NCI-H748 (cell line): ENCODE measurements around the gene MYO3B.
"Not testable (repeated sequence)": the region's sequence is repeated elsewhere in the genome, so short reads cannot be mapped to it uniquely, and the experiment has no call there.

Experiments used
- DNase-seq: peaks from one replicate; lab custom pipeline; 2025; ENCODE audit not compliant: unreplicated experiment; lab: John Stamatoyannopoulos, UW

Gene MYO3B

GRCh38 chr2:170463206-170463537 is 285.2 kb downstream of the MYO3B start:
- DNase-seq = no peak

GRCh38 chr2:170464268-170464667 is 286.3 kb downstream of the MYO3B start:
- no peak for DNase-seq

- no peak for DNase-seq
Measured at GRCh38 chr2:170465241-170465640, 287.3 kb downstream of the MYO3B start.

GRCh38 chr2:170466632-170467031 is 288.7 kb downstream of the MYO3B start:
- DNase-seq = no peak

DNA sequence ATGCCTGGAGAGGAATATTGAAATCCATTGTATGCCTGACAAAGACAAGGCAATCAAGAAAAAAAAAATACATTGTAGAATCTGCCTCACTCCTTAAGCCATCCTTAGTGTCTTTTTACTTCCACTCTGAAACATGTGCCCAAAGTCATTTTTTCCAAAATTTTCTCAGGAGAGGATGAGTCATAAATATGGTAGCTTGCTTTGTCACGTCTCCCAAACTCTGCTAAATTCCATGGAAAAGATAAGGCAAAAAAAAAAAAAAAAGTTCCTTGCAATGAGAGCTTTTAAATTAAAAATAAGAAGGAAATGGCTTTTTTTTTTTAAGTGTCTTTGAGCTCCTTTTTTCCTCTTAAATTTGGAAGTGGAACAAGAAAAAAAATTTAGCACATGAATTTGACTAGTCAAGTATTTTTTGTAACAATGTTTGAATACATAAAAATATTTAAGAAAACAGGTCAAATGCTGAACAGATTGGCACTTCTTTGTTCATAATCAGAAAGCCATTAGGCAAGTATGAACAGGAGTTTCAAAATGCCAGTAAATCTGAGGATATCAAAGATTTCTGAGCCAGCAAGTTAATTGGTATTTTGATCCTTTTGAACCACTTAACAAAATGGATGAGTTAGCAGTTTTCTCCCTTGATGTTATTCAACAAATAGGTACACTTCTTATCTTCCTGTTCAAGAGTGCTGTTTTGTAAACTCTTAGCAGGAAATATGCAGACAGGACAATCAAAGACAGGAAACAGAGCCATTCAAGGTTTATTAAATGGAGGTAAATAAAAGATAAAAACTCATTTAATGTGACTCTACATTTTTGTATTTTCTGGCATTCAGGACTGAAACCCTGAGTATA is 289.8 kb downstream of the MYO3B start:
- peak; percentile 10 for DNase-seq

DNA sequence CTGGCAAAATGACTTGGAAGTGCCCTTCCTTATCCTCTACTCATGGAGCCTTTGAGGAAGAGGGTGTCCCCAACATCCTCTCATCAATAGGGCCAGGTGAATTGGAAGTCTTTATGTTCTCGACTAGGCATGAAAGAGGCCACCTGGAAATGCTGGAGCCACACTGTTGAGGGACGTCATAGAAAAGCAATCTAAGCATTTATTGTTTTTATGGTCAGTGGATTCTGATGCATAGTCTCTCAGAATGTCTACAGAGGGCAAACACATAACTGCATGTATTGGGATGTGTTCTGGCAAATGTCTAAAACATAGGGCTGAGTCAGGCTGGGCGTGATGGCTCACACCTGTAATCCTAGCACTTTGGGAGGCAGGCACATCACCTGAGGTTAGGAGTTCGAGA is 290.6 kb downstream of the MYO3B start:
- DNase-seq = no peak

DNA sequence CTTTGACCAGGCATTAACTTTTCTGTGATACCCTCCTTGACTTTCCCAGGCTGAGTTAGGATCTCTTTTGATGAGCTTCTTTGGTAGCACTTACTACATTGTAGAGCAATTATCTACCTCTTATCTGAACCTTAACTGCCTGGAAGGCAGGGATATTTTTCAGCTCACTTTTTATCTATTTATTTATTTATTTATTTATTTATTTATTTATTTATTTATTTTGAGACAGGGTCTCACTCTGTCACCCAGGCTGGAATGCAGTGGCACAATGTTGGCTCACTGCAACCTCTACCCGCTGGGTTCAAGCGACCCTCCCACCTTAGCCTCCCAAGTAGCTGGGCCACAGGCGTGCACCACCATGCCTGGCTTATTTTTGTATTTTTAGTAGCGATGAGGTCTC is 294.6 kb downstream of the MYO3B start:
- not testable (repeated sequence) for DNase-seq

GRCh38 chr2:170475878-170476277 is 297.9 kb downstream of the MYO3B start:
- DNase-seq = peak; percentile 13

GRCh38 chr2:170477630-170478029 is 299.7 kb downstream of the MYO3B start:
- no peak for DNase-seq

DNA sequence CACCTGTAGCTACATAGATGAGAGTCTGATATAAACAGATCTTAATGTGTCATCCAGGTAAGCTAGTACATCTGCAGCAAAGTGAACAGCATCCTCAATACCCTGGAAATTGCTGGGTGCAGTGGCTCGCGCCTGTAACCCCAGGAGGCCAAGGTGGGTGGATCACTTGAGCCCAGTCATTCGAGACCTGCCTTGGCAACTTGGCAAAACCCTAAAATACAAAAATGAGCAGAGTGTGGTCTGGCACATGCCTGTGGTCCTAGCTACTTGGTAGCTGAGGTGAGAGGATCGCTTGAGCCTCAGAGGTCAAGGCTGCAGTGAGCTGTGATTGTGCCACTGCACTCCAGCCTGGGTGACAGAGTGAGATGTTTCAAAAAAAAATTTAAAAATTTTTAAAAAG is 303.3 kb downstream of the MYO3B start:
- no peak for DNase-seq

GRCh38 chr2:170484552-170484951 is 306.6 kb downstream of the MYO3B start:
- no peak for DNase-seq

DNA sequence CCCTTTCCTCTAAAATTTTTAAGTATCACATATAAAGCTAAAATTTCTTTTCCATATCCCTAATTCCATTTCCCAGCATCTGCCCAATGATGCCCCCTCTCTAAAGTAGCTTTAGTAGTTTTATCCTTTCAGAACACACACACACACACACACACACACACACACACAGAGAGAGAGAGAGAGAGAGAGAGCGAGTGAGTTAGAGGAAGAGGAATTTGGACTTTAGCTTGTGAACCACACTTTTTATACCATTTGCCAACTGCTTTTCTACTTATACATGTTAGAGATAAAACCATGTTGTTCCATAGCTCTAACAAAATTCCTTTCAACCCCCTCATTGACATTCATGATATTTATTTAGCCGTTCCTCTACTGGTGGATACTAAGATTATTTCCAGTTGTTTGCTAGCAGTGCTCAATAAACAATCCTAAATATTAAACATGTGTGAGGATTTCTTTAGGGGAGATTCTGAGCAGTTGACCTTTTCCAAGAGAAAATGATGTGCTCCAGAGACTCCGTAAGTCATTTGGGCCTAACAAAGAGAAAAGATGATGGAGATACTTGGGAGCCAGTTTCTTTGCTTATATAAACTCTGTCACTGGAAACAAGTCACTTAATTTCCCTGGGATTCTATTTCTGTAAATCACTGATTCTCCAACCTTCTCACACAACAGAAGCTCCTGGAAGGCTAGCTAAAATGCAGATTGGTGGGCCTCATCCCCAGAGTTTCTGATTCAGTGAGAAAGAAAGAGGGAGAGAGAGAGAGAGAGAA is 307.5 kb downstream of the MYO3B start:
- no peak for DNase-seq

- no peak for DNase-seq
Measured at GRCh38 chr2:170486730-170487129, 308.8 kb downstream of the MYO3B start.

DNA sequence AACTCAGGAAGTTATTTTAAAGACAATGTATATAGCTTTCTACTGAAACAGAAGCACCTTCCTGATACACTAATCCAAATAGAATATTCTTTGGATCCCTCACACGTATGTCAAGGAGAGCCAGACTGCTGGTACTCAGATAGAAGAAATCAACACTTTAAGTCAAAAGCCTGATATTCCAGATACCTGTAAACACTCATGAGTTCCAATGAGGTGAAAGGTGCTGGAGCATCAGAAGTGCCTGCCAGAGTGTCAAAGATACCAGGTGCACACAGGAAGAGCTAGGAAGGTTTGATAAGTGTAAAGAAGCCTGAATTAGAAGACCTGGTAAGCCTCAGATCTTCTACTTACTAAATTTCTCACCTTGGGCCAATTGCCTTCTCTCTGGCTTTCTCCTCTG is 310.9 kb downstream of the MYO3B start:
- DNase-seq = no peak

- DNase-seq = no peak
Measured at GRCh38 chr2:170492010-170492409, 314.1 kb downstream of the MYO3B start.

- no peak for DNase-seq
Measured at GRCh38 chr2:170493426-170494097, 315.6 kb downstream of the MYO3B start.

GRCh38 chr2:170495896-170496295 is 317.9 kb downstream of the MYO3B start:
- no peak for DNase-seq

GRCh38 chr2:170498619-170499018 is 320.7 kb downstream of the MYO3B start:
- peak; percentile 87 for DNase-seq

DNA sequence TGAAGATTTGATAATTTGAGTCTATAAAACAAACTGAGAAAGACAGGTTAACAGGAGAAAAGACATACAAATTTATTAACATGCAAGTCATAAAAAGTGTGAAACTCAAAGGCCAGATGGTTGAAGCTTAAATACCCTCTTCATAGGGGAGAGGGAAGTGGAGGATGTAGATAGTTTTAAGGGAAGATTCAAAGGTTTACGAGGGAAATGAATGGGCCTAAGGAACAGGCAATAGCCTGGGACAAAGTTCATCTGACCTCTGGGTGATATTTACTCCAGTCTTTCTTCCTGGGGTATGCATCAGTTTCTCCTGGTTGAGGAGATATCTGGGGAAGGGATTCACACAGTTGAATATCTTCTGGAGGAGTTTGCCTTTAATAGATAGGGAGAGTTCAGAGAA is 322.2 kb downstream of the MYO3B start:
- no peak for DNase-seq

DNA sequence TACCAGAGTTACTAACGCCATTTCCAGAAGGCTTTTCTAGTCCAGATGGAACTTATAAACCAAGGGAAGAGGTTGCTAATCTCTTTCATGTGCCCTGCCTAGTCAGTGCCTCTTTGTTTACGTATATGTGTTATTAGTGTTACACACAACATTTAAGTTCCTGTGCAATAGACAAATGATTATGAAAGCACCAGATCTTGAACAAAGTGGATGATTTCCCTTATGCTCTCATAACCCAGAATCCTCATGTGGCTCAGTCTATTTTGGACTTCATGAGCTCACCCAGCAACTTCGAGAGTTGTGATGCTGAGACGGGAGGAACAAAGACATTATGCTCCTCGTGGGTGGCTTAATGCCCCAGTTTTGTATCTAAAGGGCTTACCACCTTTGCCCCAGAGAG is 322.8 kb downstream of the MYO3B start:
- no peak for DNase-seq

DNA sequence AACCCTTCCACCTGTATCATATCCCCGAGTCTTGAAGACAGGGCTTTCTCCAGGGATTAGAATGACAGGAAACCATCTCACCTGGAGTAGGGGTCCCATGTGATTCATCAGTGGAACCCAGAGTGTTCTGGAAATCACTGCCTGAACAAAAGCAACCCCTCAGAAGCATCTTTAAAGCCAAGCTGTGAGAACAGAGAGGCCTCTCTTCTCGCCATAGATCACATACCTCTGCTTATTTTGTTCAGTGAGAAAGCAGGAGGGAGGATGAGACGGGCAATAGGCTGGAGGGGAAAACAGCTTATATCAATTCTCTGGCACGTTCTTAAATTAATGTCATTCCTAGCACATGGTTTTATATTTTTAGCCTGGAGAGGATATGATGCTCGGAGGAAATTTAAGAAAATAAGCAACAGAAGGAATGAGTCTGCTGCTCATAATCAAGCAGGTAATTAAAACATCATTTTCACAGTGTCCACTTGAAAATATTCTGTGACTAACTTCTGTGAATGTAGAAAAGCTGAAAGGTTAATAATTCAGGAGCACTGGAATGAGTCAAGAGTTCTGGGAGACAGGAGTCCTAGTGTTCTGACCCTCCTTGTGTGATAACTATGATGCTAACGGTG is 323.6 kb downstream of the MYO3B start:
- DNase-seq = no peak
